ENCODE measurements around the gene P2RX7. TPM values are rescaled to one million over a fixed set of nuclear protein-coding genes. Genes with fewer than 3 reads are reported as not detected.

Gene P2RX7
- total RNA-seq, 1 donor from 2014 or later = 0.47 TPM

DNA sequence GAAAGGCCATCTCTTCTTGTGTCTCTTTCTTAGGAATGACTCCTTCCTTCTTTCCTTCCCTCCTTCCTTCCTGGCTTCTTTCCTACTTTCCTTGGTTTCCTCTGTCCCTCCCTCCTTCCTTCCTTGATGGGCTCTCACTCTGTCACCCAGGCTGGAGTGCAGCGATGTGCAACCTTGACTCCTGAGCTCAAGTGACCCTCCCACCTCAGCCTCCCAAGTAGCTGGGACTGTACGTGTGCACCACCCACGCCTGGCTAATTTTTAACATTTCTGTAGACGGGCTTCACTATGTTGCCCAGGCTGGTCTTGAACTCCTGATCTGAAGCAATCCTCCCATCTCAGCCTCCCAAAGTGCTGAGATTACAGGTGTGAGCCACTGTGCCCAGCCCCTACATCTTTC is 10.9 kb upstream of the P2RX7 start:
- Mint-ChIP-seq H3K9me3 (ENCODE audit: low read depth) (no peaks in the 10 kb centered on the region), H3K36me3 (ENCODE audit: low read depth) (no peaks in the 10 kb centered on the region), H3K4me1 (ENCODE audit: low read depth) (peaks cover 7% of the 10 kb centered on the region)

DNA sequence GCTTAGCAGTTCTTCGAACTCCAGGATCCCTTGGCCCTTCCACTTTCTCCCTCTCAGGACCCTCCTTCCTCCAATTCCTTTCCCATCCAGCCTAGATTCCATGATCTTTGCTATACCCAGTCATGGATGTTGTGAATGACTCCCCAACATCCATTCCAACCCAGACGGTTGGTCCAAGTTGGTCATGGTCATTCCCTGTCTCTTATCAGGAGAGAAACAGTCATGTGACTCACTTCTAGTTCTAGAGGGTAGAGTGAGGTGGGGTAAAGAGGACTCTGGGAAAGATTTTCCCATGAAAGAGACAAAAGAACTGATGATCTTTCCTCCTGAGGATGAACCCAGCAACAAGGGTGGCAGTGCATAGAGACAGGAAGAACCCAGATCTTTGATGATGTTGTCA is 9.2 kb upstream of the P2RX7 start:
- Mint-ChIP-seq H3K27ac (ENCODE audit: unreplicated experiment) (no peak overlapping the region), H3K36me3 (ENCODE audit: low read depth) (no peaks in the 10 kb centered on the region), H3K9me3 (ENCODE audit: low read depth) (no peaks in the 10 kb centered on the region), H3K4me3 (ENCODE audit: unreplicated experiment) (no peak overlapping the region), H3K27me3 (ENCODE audit: low read depth) (peaks cover 37% of the 10 kb centered on the region), H3K4me1 (ENCODE audit: low read depth) (peaks cover 7% of the 10 kb centered on the region)
- DNase-seq (ENCODE audit: low spot score) = no peak
- TF ChIP-seq, protein P1, sequence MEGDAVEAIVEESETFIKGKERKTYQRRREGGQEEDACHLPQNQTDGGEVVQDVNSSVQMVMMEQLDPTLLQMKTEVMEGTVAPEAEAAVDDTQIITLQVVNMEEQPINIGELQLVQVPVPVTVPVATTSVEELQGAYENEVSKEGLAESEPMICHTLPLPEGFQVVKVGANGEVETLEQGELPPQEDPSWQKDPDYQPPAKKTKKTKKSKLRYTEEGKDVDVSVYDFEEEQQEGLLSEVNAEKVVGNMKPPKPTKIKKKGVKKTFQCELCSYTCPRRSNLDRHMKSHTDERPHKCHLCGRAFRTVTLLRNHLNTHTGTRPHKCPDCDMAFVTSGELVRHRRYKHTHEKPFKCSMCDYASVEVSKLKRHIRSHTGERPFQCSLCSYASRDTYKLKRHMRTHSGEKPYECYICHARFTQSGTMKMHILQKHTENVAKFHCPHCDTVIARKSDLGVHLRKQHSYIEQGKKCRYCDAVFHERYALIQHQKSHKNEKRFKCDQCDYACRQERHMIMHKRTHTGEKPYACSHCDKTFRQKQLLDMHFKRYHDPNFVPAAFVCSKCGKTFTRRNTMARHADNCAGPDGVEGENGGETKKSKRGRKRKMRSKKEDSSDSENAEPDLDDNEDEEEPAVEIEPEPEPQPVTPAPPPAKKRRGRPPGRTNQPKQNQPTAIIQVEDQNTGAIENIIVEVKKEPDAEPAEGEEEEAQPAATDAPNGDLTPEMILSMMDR (IDR thresholded peaks at IDR 0.05) = no peak

More for the DNA sequence above, 10.9 kb upstream of the P2RX7 start:
- H3K4me3 Mint-ChIP-seq (ENCODE audit: unreplicated experiment) = no peak overlapping the region
- no peak for DNase-seq (ENCODE audit: low spot score)
- TF ChIP-seq, protein P1 (IDR thresholded peaks at IDR 0.05) = no peak
- H3K27ac Mint-ChIP-seq (ENCODE audit: unreplicated experiment) = no peak overlapping the region
- peaks cover 33% of the 10 kb centered on the region for H3K27me3 Mint-ChIP-seq (ENCODE audit: low read depth)

DNA sequence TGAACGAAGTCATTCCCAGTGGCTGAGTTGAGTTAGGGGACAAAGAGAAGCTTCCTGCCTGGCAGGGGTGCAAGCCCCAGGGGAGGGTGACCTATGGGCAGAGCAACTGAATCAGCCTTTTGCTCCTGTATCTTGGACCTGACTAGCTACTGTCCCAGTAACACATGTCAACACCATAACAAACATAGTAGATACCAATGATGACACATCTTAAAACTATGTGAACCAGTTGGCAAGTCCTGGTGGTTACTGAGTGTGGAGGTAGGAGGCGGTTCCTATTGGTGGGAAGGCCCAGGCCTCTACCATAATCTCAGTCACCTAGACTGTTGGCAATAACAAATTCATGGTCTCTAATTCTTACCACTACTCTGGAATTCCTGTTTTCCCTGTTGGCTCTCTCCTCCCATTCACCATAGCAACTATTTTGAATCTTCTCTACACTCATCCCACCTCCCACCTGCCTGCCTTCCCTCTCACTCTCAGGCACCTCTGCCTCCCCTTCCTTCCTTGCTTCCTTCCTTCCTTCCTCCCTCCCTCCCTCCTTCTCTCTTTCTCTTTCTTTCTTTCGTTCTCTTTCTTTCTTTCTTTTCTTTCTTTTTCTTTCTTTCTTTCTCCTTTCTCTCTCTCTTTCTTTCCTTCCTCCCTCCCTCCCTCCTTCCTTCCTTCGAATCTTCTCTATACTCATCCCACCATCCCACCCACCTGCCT is 8.1 kb upstream of the P2RX7 start:
- no peak for DNase-seq (ENCODE audit: low spot score)
- H3K27ac Mint-ChIP-seq (ENCODE audit: unreplicated experiment) = peak overlapping the region; percentile 45
- H3K36me3 Mint-ChIP-seq (ENCODE audit: low read depth) = no peaks in the 10 kb centered on the region
- H3K4me3 Mint-ChIP-seq (ENCODE audit: unreplicated experiment) = no peak overlapping the region
- H3K9me3 Mint-ChIP-seq (ENCODE audit: low read depth) = no peaks in the 10 kb centered on the region
- H3K27me3 Mint-ChIP-seq (ENCODE audit: low read depth) = peaks cover 31% of the 10 kb centered on the region
- peaks cover 15% of the 10 kb centered on the region for H3K4me1 Mint-ChIP-seq (ENCODE audit: low read depth)
- TF ChIP-seq, protein P1 (IDR thresholded peaks at IDR 0.05) = no peak

DNA sequence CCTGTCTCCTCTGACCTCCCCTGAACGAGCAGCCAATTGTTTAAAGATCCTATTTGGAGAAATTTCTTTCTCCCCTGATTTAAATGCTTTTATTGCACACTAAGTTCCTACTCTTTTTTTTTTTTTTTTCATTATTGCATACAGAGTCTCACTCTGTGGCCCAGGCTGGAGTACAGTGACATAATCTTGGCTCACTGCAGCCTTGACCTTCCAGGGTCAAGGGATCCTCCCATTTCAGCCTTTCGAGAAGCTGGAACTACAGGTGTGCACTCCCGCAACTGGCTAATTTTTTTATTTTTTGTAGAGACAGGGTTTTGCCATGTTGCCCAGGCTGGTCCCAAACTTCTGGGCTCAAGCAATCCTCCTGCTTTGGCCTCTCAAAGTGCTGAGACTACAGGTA is 5.2 kb upstream of the P2RX7 start:
- Mint-ChIP-seq H3K4me3 (ENCODE audit: unreplicated experiment) (no peak overlapping the region), H3K27ac (ENCODE audit: unreplicated experiment) (no peak overlapping the region), H3K4me1 (ENCODE audit: low read depth) (peaks cover 18% of the 10 kb centered on the region), H3K27me3 (ENCODE audit: low read depth) (peaks cover 21% of the 10 kb centered on the region), H3K9me3 (ENCODE audit: low read depth) (no peaks in the 10 kb centered on the region), H3K36me3 (ENCODE audit: low read depth) (no peaks in the 10 kb centered on the region)
- TF ChIP-seq, protein P1 (IDR thresholded peaks at IDR 0.05) = no peak
- DNase-seq (ENCODE audit: low spot score) = no peak

DNA sequence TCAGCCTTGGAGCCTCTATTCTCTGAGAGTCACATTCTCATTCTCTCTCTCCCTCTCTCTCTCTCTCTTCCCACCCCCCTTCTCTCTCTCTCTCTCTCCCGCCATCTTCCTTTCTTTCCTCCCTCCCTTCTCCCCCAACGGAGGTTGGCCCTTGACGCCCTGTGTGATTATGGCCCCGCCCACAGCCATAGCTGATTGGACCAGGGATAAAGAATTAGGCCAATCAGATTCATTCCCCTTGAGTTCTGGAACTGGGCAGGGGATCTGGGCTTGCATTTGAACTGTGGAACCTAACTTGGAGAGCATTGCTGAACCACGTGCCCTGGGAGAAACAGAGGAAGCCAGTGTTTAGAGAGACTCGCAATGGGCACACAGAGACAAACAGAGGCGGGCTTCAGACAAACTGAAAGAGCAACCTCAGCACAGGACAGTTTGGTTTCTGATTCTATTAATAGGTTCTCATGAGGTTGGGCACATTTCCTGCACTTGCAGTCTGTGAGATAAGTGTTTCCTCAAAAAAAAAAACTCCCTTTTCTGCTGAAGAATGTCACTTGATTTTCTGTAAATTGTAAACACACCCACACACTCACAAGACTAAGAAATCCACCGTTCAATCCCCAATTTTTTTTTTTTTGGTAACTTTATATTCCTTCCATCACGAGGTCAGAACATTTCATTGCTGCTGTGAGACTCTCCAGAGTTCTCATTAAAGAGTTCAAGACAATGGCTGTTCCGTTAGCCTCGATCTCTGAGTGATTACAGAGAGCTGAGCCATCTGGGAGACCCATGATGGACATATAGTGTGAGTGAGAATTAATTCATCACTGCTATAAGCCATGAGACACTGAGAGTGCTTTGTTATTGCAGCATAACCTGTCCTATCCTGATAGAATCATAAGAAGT is 3.5 kb upstream of the P2RX7 start:
- no peaks in the 10 kb centered on the region for H3K9me3 Mint-ChIP-seq (ENCODE audit: low read depth)
- H3K36me3 Mint-ChIP-seq (ENCODE audit: low read depth) = no peaks in the 10 kb centered on the region
- H3K4me1 Mint-ChIP-seq (ENCODE audit: low read depth) = peaks cover 30% of the 10 kb centered on the region
- no peak for DNase-seq (ENCODE audit: low spot score)
- peaks cover 17% of the 10 kb centered on the region for H3K27me3 Mint-ChIP-seq (ENCODE audit: low read depth)
- TF ChIP-seq, protein P1 (IDR thresholded peaks at IDR 0.05) = no peak
- H3K27ac Mint-ChIP-seq (ENCODE audit: unreplicated experiment) = peak overlapping the region; percentile 79
- peak overlapping the region; percentile 51 for H3K4me3 Mint-ChIP-seq (ENCODE audit: unreplicated experiment)

Measured in chondrocyte (in vitro differentiated cells).